A673 (cell line): ENCODE data around the gene IRF2BP2.

ENCODE experiments used
- EZH2 ChIP-seq: fragments of 200-600 bp; sonication (generic); IDR thresholded peaks from 2 replicates; pipeline ENCODE4 v1.6.1; 2017; ENCODE audit warnings: borderline replicate concordance, low read depth, mild to moderate bottlenecking, mixed read lengths, antibody characterized with exemption, low read length; ENCODE audit not compliant: poor library complexity, severe bottlenecking
- TF ChIP-seq, protein P1 (sequence below): fragments of 300-800, 200-600 bp; sonication (generic); conservative IDR thresholded peaks from 2 replicates; pipeline ENCODE4 v1.5.1; 2017; ENCODE audit warnings: low read depth, mild to moderate bottlenecking, antibody characterized with exemption, low read length, moderate library complexity, mixed read lengths

DNA sequence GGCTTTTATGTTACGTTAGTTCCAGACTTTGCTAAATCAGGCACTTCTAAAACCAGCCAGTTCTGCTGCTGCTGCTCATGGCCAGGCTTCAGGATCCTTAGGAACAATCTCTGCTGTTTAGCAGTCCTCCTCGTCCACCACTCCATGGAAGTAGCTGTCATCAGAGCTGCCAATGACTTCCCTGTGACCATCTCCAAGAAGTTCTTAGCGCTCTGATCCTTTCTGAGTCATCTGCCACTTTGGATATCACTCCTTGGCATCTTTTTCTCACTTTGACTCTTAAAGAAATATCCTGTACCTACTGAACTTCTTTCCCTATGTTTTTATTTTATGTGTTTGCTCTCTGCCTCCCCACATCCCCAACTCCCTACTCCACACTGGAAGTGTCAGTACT lies 14.7 kb upstream of the IRF2BP2 start:
- TF ChIP-seq, protein P1, sequence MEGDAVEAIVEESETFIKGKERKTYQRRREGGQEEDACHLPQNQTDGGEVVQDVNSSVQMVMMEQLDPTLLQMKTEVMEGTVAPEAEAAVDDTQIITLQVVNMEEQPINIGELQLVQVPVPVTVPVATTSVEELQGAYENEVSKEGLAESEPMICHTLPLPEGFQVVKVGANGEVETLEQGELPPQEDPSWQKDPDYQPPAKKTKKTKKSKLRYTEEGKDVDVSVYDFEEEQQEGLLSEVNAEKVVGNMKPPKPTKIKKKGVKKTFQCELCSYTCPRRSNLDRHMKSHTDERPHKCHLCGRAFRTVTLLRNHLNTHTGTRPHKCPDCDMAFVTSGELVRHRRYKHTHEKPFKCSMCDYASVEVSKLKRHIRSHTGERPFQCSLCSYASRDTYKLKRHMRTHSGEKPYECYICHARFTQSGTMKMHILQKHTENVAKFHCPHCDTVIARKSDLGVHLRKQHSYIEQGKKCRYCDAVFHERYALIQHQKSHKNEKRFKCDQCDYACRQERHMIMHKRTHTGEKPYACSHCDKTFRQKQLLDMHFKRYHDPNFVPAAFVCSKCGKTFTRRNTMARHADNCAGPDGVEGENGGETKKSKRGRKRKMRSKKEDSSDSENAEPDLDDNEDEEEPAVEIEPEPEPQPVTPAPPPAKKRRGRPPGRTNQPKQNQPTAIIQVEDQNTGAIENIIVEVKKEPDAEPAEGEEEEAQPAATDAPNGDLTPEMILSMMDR, result no peak
- TF ChIP-seq EZH2, result no peak
